ENCODE data around the gene ABHD6.

Gene ABHD6

DNA sequence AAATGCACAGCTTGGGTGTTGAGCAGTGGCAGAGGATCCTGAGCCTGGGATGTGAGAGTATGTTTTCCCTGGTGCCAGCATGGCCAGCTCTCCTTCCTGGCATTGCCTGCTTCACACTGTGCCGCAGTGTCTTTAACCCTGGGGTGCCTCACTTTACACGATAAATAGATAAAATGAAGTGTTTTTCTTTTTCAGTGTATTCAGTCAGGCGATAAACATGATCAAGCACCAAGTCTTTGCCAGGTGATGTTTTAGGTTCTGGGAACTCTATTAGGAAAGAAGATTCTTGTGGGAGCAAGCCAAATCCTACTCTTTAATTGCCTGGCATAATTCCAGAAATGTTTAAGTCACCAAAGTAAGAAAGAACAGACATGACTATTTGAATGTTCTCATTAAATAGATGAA, 14.0 kb downstream of the ABHD6 start:
- H3F3A ChIP-seq (ENCODE audit: control insufficient read depth, insufficient read depth) = peaks cover 3% of the 10 kb centered on the region; the same call in 1 of the 2 replicates
- H3K79me2 ChIP-seq (ENCODE audit: control insufficient read depth, low read length) = no peaks in the 10 kb centered on the region
- H3K4me2 ChIP-seq (ENCODE audit: low read length) = no peak overlapping the region
- H4K20me1 ChIP-seq (ENCODE audit: control insufficient read depth, insufficient read depth, low read depth, low read length) = no peaks in the 10 kb centered on the region
- H3K36me3 ChIP-seq (ENCODE audit: control insufficient read depth, low read length) = no peaks in the 10 kb centered on the region
- H3K9me2 ChIP-seq (replicated peaks; ENCODE audit: control insufficient read depth, low read length) = no peaks in the 10 kb centered on the region
- H3K4me3 ChIP-seq (ENCODE audit: low read length) = no peak overlapping the region
- H3K9me3 ChIP-seq (ENCODE audit: control insufficient read depth, insufficient read depth, low read length) = no peaks in the 10 kb centered on the region
- no peaks in the 10 kb centered on the region for H3K27me3 ChIP-seq (ENCODE audit: control insufficient read depth, low read length)
- no peak overlapping the region for H3K27ac ChIP-seq (ENCODE audit: low read depth, low read length)
- no peak for TF ChIP-seq EZH2phosphoT487 (IDR thresholded peaks at IDR 0.05; ENCODE audit: borderline replicate concordance, low read length)
- TF ChIP-seq, protein P1, sequence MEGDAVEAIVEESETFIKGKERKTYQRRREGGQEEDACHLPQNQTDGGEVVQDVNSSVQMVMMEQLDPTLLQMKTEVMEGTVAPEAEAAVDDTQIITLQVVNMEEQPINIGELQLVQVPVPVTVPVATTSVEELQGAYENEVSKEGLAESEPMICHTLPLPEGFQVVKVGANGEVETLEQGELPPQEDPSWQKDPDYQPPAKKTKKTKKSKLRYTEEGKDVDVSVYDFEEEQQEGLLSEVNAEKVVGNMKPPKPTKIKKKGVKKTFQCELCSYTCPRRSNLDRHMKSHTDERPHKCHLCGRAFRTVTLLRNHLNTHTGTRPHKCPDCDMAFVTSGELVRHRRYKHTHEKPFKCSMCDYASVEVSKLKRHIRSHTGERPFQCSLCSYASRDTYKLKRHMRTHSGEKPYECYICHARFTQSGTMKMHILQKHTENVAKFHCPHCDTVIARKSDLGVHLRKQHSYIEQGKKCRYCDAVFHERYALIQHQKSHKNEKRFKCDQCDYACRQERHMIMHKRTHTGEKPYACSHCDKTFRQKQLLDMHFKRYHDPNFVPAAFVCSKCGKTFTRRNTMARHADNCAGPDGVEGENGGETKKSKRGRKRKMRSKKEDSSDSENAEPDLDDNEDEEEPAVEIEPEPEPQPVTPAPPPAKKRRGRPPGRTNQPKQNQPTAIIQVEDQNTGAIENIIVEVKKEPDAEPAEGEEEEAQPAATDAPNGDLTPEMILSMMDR (IDR thresholded peaks at IDR 0.05; ENCODE audit: low read depth, low read length, poor library complexity, severe bottlenecking) = no peak
- peaks cover 14% of the 10 kb centered on the region for H3K4me1 ChIP-seq (ENCODE audit: control insufficient read depth, low read length)

DNA sequence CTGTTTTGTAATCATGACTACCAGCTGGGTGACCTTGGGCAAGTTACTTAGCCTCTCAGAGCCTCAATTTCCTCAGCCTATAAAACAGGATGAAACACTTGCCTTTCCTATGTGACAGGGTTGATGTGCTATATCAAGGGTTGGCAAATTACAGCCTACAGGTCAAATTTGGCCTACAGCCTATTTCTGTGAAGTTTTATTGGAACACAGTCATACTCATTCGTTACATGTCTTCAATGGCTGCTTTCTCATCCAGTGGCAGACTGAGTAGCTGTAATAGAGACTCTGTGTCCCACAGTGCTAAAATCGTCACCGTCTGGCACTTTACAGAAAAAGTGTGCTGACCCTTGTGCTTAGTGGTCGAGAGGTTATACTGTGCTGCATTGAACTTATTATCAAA, 16.6 kb downstream of the ABHD6 start:
- H3K9me2 ChIP-seq (replicated peaks; ENCODE audit: control insufficient read depth, low read length) = no peaks in the 10 kb centered on the region
- H3K27me3 ChIP-seq (ENCODE audit: control insufficient read depth, low read length) = no peaks in the 10 kb centered on the region
- H3F3A ChIP-seq (ENCODE audit: control insufficient read depth, insufficient read depth) = no peaks in the 10 kb centered on the region; the same call in 1 of the 2 replicates
- no peak overlapping the region for H3K4me2 ChIP-seq (ENCODE audit: low read length)
- H3K27ac ChIP-seq (ENCODE audit: low read depth, low read length) = no peak overlapping the region
- H3K4me1 ChIP-seq (ENCODE audit: control insufficient read depth, low read length) = peaks cover 7% of the 10 kb centered on the region
- no peaks in the 10 kb centered on the region for H4K20me1 ChIP-seq (ENCODE audit: control insufficient read depth, insufficient read depth, low read depth, low read length)
- no peaks in the 10 kb centered on the region for H3K36me3 ChIP-seq (ENCODE audit: control insufficient read depth, low read length)
- TF ChIP-seq, protein P1 (IDR thresholded peaks at IDR 0.05; ENCODE audit: low read depth, low read length, poor library complexity, severe bottlenecking) = no peak
- TF ChIP-seq EZH2phosphoT487 (IDR thresholded peaks at IDR 0.05; ENCODE audit: borderline replicate concordance, low read length) = no peak
- H3K79me2 ChIP-seq (ENCODE audit: control insufficient read depth, low read length) = no peaks in the 10 kb centered on the region
- H3K9me3 ChIP-seq (ENCODE audit: control insufficient read depth, insufficient read depth, low read length) = no peaks in the 10 kb centered on the region
- H3K4me3 ChIP-seq (ENCODE audit: low read length) = no peak overlapping the region

DNA sequence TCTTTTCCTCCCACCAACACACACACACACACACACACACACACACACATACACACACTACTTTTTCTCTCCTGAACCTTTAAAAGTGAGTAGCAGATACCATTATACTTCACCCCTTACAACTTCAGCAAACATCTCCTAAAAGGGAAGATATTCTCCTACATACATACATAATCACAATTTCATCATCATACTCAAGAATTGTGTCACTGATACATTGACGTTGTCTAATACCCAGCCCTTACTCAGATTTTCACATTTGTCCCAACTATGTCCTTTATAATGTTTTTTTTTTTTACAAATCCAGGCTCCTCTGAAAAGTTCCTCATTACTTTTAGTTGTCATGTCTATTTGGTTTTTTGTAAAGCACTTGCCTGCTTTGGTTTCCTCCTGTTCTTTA, 18.5 kb downstream of the ABHD6 start:
- H3K4me3 ChIP-seq (ENCODE audit: low read length) = no peak overlapping the region
- H3K27me3 ChIP-seq (ENCODE audit: control insufficient read depth, low read length) = no peaks in the 10 kb centered on the region
- H3F3A ChIP-seq (ENCODE audit: control insufficient read depth, insufficient read depth) = no peaks in the 10 kb centered on the region
- no peaks in the 10 kb centered on the region for H4K20me1 ChIP-seq (ENCODE audit: control insufficient read depth, insufficient read depth, low read depth, low read length)
- H3K9me3 ChIP-seq (ENCODE audit: control insufficient read depth, insufficient read depth, low read length) = no peaks in the 10 kb centered on the region
- no peaks in the 10 kb centered on the region for H3K9me2 ChIP-seq (replicated peaks; ENCODE audit: control insufficient read depth, low read length)
- H3K36me3 ChIP-seq (ENCODE audit: control insufficient read depth, low read length) = no peaks in the 10 kb centered on the region
- no peaks in the 10 kb centered on the region for H3K4me1 ChIP-seq (ENCODE audit: control insufficient read depth, low read length)
- no peak overlapping the region for H3K4me2 ChIP-seq (ENCODE audit: low read length)
- no peaks in the 10 kb centered on the region for H3K79me2 ChIP-seq (ENCODE audit: control insufficient read depth, low read length)
- TF ChIP-seq EZH2phosphoT487 (IDR thresholded peaks at IDR 0.05; ENCODE audit: borderline replicate concordance, low read length) = no peak
- TF ChIP-seq, protein P1 (IDR thresholded peaks at IDR 0.05; ENCODE audit: low read depth, low read length, poor library complexity, severe bottlenecking) = no peak
- no peak overlapping the region for H3K27ac ChIP-seq (ENCODE audit: low read depth, low read length)

- no peaks in the 10 kb centered on the region for H3K9me2 ChIP-seq (replicated peaks; ENCODE audit: control insufficient read depth, low read length)
- TF ChIP-seq, protein P1 (IDR thresholded peaks at IDR 0.05; ENCODE audit: low read depth, low read length, poor library complexity, severe bottlenecking) = no peak
- TF ChIP-seq EZH2phosphoT487 (IDR thresholded peaks at IDR 0.05; ENCODE audit: borderline replicate concordance, low read length) = no peak
- no peaks in the 10 kb centered on the region for H3K36me3 ChIP-seq (ENCODE audit: control insufficient read depth, low read length)
These were observed 18.9 kb downstream of the ABHD6 start for GRCh38 chr3:58256511-58256910.

More at GRCh38 chr3:58256511-58256910, 18.9 kb downstream of the ABHD6 start:
- Histone ChIP-seq H3K79me2 (ENCODE audit: control insufficient read depth, low read length) (no peaks in the 10 kb centered on the region), H3K4me3 (ENCODE audit: low read length) (no peak overlapping the region), H3K4me2 (ENCODE audit: low read length) (no peak overlapping the region), H3K27ac (ENCODE audit: low read depth, low read length) (no peak overlapping the region), H4K20me1 (ENCODE audit: control insufficient read depth, insufficient read depth, low read depth, low read length) (no peaks in the 10 kb centered on the region), H3K9me3 (ENCODE audit: control insufficient read depth, insufficient read depth, low read length) (no peaks in the 10 kb centered on the region), H3F3A (ENCODE audit: control insufficient read depth, insufficient read depth) (no peaks in the 10 kb centered on the region), H3K4me1 (ENCODE audit: control insufficient read depth, low read length) (no peaks in the 10 kb centered on the region), H3K27me3 (ENCODE audit: control insufficient read depth, low read length) (no peaks in the 10 kb centered on the region)

Data from DOHH2 (cell line).